HCT116 (cell line): Measurements from ENCODE around the gene VSTM2B. TPM values are rescaled to one million over a fixed set of nuclear protein-coding genes. Genes with fewer than 3 reads are reported as not detected.

Experiments
- ATAC-seq: fragments of 200-7000 bp; cut with Tn5 transposase; 2 replicates; pipeline ENCODE4 v1.9.1; 2020; ENCODE audit warnings: mild to moderate bottlenecking, moderate library complexity
- BruUV-seq: library from RNA; stranded (reverse); fragments of 400-500 nt; replicated peaks from 2 replicates; lab custom pipeline; 2021; lab: Mats Ljungman, UMichigan
- CTCF ChIA-PET: fragments of 300-600 bp; sonication (Branson Sonifier 250); formaldehyde crosslinking; loops from one replicate; lab custom pipeline; 2021; ENCODE audit warnings: antibody characterized with exemption; lab: Charles Lee
- POLR2A ChIA-PET: fragments of 300-600, 350-600 bp; sonication (Branson Sonifier 250); formaldehyde crosslinking; loops from one replicate; lab custom pipeline; 2021; ENCODE audit warnings: antibody characterized with exemption; lab: Charles Lee
- RAD21 ChIA-PET, 2 experiments: fragments of 300-600 bp; sonication (Branson Sonifier 250); formaldehyde crosslinking; loops; one replicate each; lab custom pipeline; 2023; ENCODE audit warnings: low total read pairs in 2 of 2; ENCODE audit not compliant: uncharacterized antibody in 2 of 2, unreplicated experiment in 2 of 2, low non-redundant PET in 1 of 2; lab: Charles Lee
- DNase-seq: peaks from one replicate; pipeline ENCODE4 v3.0.0-alpha.2; 2010; ENCODE audit warnings: low read depth, low spot score
- H2AFZ ChIP-seq: fragments of 200-600 bp; shearing (Covaris generic), sonication (generic); 2 replicates; pipeline ENCODE4 v1.6.1; 2017; ENCODE audit warnings: low read depth, mixed run types, mixed read lengths, antibody characterized with exemption, low read length; ENCODE audit not compliant: poor library complexity, severe bottlenecking
- H3K27ac ChIP-seq: 2 replicates; pipeline ENCODE4 v1.5.1; 2012; ENCODE audit warnings: low read depth, low read length
- H3K27me3 ChIP-seq: fragments of 200-600 bp; sonication (generic); 2 replicates; pipeline ENCODE4 v1.6.1; 2016; ENCODE audit warnings: mixed run types, low read length, mixed read lengths; ENCODE audit not compliant: insufficient read depth
- H3K36me3 ChIP-seq, 2 experiments: fragments of 200-500 bp in 1 of 2; fragments of 200-600 bp in 1 of 2; sonication (Bioruptor generic) in 1 of 2; sonication (generic) in 1 of 2; 2 replicates each; pipeline versions ENCODE4 v1.5.1 to v1.6.1; 2014 to 2016; ENCODE audit warnings: low read length in 2 of 2, inconsistent platforms in 1 of 2, mixed read lengths in 1 of 2, mixed run types in 1 of 2; ENCODE audit not compliant: insufficient read depth in 2 of 2, control insufficient read depth in 1 of 2
- H3K4me1 ChIP-seq, 2 experiments: fragments of 200-600 bp in 1 of 2; sonication (generic) in 1 of 2; 2 replicates each; pipeline versions ENCODE4 v1.5.1 to v1.6.1; 2012 to 2017; ENCODE audit warnings: low read length in 2 of 2, inconsistent platforms in 1 of 2, mild to moderate bottlenecking in 1 of 2, mixed read lengths in 1 of 2, mixed run types in 1 of 2, moderate library complexity in 1 of 2; ENCODE audit not compliant: insufficient read depth in 2 of 2, control insufficient read depth in 1 of 2
- H3K4me2 ChIP-seq: fragments of 200-600 bp; sonication (generic); 2 replicates; pipeline ENCODE4 v1.6.1; 2017; ENCODE audit warnings: mixed run types, low read length, mixed read lengths
- H3K4me3 ChIP-seq, 2 experiments: fragments of 200-600 bp in 1 of 2; sonication (generic) in 1 of 2; replicated peaks in 1 of 2; 2 replicates each; pipeline ENCODE4 v1.5.1; 2011 to 2016; ENCODE audit warnings: low read length in 2 of 2, control low read depth in 1 of 2, low read depth in 1 of 2, mild to moderate bottlenecking in 1 of 2, mixed read lengths in 1 of 2, mixed run types in 1 of 2
- H3K79me2 ChIP-seq: fragments of 200-600 bp; sonication (generic); 2 replicates; pipeline ENCODE4 v1.6.1; 2017; ENCODE audit warnings: mild to moderate bottlenecking, mixed run types, low read length, moderate library complexity, mixed read lengths; ENCODE audit not compliant: insufficient read depth
- H3K9ac ChIP-seq: fragments of 200-600 bp; sonication (generic); 2 replicates; pipeline ENCODE4 v1.6.1; 2016; ENCODE audit warnings: low read length, mixed read lengths
- H3K9me2 ChIP-seq: fragments of 200-600 bp; sonication (generic), shearing (Covaris generic); 2 replicates; pipeline ENCODE4 v1.6.1; 2017; ENCODE audit warnings: mixed run types, mild to moderate bottlenecking, moderate library complexity; ENCODE audit not compliant: insufficient read depth
- H3K9me3 ChIP-seq, 2 experiments: fragments of 200-500 bp in 1 of 2; fragments of 200-600 bp in 1 of 2; sonication (Bioruptor generic) in 1 of 2; sonication (generic) in 1 of 2; 2 replicates each; pipeline ENCODE4 v1.6.1; 2014 to 2017; ENCODE audit warnings: low read length in 2 of 2, mixed read lengths in 2 of 2, inconsistent platforms in 1 of 2, low read depth in 1 of 2, mild to moderate bottlenecking in 1 of 2, mixed run types in 1 of 2, moderate library complexity in 1 of 2; ENCODE audit not compliant: control insufficient read depth in 1 of 2, insufficient read depth in 1 of 2
- H4K20me1 ChIP-seq: fragments of 200-600 bp; sonication (generic), shearing (Covaris generic); 2 replicates; pipeline ENCODE4 v1.6.1; 2017; ENCODE audit warnings: mixed run types, mild to moderate bottlenecking, moderate library complexity; ENCODE audit not compliant: insufficient read depth
- CBX3 ChIP-seq: IDR thresholded peaks from 2 replicates; pipeline ENCODE4 v1.6.1; 2012; ENCODE audit warnings: low read depth
- CEBPB ChIP-seq: IDR thresholded peaks from 2 replicates; pipeline ENCODE4 v1.6.1; 2012; ENCODE audit warnings: low read depth
- EGR1 ChIP-seq: IDR thresholded peaks from 2 replicates; pipeline ENCODE4 v1.6.1; 2012; ENCODE audit warnings: low read depth
- ELF1 ChIP-seq: IDR thresholded peaks from 2 replicates; pipeline ENCODE4 v1.6.1; 2012; ENCODE audit warnings: low read depth, borderline replicate concordance
- EZH2 ChIP-seq: fragments of 200-600 bp; sonication (generic); IDR thresholded peaks from 2 replicates; pipeline ENCODE4 v1.6.1; 2017; ENCODE audit warnings: antibody characterized with exemption, mixed run types
- EZH2phosphoT487 ChIP-seq: fragments of 200-600 bp; IDR thresholded peaks from 2 replicates; pipeline ENCODE4 v1.6.1; 2018; ENCODE audit warnings: antibody characterized with exemption, borderline replicate concordance
- FOSL1 ChIP-seq: IDR thresholded peaks from 2 replicates; pipeline ENCODE4 v1.6.1; 2012; ENCODE audit warnings: low read depth
- POLR2A ChIP-seq: IDR thresholded peaks from 2 replicates; pipeline ENCODE4 v1.7.0; 2011; ENCODE audit warnings: borderline replicate concordance; ENCODE audit not compliant: insufficient read depth, insufficient read length; ENCODE audit errors: extremely low read depth
- RAD21 ChIP-seq: IDR thresholded peaks from 2 replicates; pipeline ENCODE4 v1.6.1; 2012; ENCODE audit warnings: low read depth, mild to moderate bottlenecking
- SIN3A ChIP-seq: IDR thresholded peaks from 2 replicates; pipeline ENCODE4 v1.6.1; 2012; ENCODE audit warnings: low read depth
- SP1 ChIP-seq: IDR thresholded peaks from 2 replicates; pipeline ENCODE4 v1.6.1; 2012; ENCODE audit warnings: low read depth
- SRF ChIP-seq: IDR thresholded peaks from 2 replicates; pipeline ENCODE4 v1.6.1; 2012; ENCODE audit warnings: low read depth
- TCF7L2 ChIP-seq: IDR thresholded peaks from 2 replicates; pipeline ENCODE4 v1.7.0; 2011; ENCODE audit warnings: borderline replicate concordance, inconsistent platforms; ENCODE audit not compliant: insufficient read depth, insufficient read length; ENCODE audit errors: extremely low read depth
- YY1 ChIP-seq: IDR thresholded peaks from 2 replicates; pipeline ENCODE4 v1.6.1; 2011; ENCODE audit warnings: low read length, low read depth, moderate library complexity, mild to moderate bottlenecking; ENCODE audit not compliant: insufficient replicate concordance; ENCODE audit errors: extremely low read depth
- ZFX ChIP-seq: fragments of 450-650 bp; IDR thresholded peaks from 2 replicates; pipeline ENCODE4 v1.6.1; 2017
- ZNF274 ChIP-seq: fragments of 200-500 bp; sonication (Bioruptor generic); IDR thresholded peaks from 2 replicates; pipeline ENCODE4 v1.6.1; 2014; ENCODE audit warnings: mild to moderate bottlenecking, low read depth, low read length, inconsistent platforms
- intact Hi-C: fragments of 100-400 bp; cut with micrococcal nuclease; formaldehyde crosslinking; loops from 2 replicates; pipeline ENCODE4 v1.10.0; 2022
- total RNA-seq: library from RNA; stranded (reverse); gene quantifications from one replicate; pipeline ENCODE4 v1.2.1, GENCODE V29; 2021; ENCODE audit not compliant: unreplicated experiment
- TF ChIP-seq, protein P1 (sequence below): IDR thresholded peaks from 2 replicates; pipeline ENCODE4 v1.6.1; 2012
- TF ChIP-seq, protein P2 (sequence below), 3 experiments: fragments of 200-600 bp in 1 of 3; sonication (generic) in 1 of 3; IDR thresholded peaks in 2 of 3; conservative IDR thresholded peaks in 1 of 3; 2 replicates each; pipeline ENCODE4 v1.5.1; 2012 to 2017; ENCODE audit warnings: low read depth in 2 of 3, low read length in 2 of 3, antibody characterized with exemption in 1 of 3, borderline replicate concordance in 1 of 3, control low read depth in 1 of 3, mild to moderate bottlenecking in 1 of 3, mixed read lengths in 1 of 3, mixed run types in 1 of 3, moderate library complexity in 1 of 3; ENCODE audit not compliant: insufficient read depth in 1 of 3
- TF ChIP-seq, protein P3 (sequence below): IDR thresholded peaks from 2 replicates; pipeline ENCODE4 v1.6.1; 2012; ENCODE audit warnings: low read depth
- TF ChIP-seq, protein P4 (sequence below): IDR thresholded peaks from 2 replicates; pipeline ENCODE4 v1.6.1; 2011; ENCODE audit warnings: mild to moderate bottlenecking, low read length, moderate library complexity; ENCODE audit not compliant: insufficient replicate concordance; ENCODE audit errors: extremely low read depth

The VSTM2B gene
- total RNA-seq, 1 experiment from 2014 or later: not detected

DNA sequence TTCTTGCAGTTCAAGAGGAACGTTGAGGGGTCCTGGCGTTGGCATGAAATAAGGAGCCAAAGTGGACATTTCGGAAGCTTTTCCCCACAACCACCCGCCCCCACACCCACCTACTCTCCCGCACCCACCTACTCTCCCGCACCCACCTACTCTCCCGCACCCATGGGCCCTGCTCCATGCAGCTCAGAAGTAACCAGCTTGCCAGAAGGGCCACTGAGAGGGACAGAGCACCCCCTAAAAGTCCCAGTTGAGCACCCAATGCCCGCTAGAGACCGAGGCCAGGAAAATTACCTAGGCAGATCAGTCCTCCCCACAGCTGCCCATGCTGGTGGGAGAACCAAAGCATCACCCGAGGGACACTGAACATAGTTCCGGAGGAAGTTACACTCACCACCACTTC, 11.8 kb downstream of the VSTM2B start:
- no peak for DNase-seq
- intact Hi-C loops: no loop called here

More for the DNA sequence above, 11.8 kb downstream of the VSTM2B start:
- CTCF ChIA-PET: interaction anchor here (1.8 kb wide), 1 partner anchor 9 kb away, joined by 5 read pairs; no protein-coding TSS in a partner anchor
- Histone ChIP-seq H3K9me3 (no peaks in the 10 kb centered on the region), H3K9ac (no peak overlapping the region), H2AFZ (no peak overlapping the region), H3K36me3 (no peaks in the 10 kb centered on the region), H3K4me3 (no peak overlapping the region), H3K27ac (no peak overlapping the region), H3K4me1 (no peaks in the 10 kb centered on the region), H3K27me3 (peaks cover 7% of the 10 kb centered on the region; the same call in 1 of the 2 replicates), H4K20me1 (no peaks in the 10 kb centered on the region), H3K79me2 (no peaks in the 10 kb centered on the region), H3K9me2 (no peaks in the 10 kb centered on the region), H3K4me2 (no peak overlapping the region)
- RAD21 ChIA-PET: no interaction called here
- BruUV-seq: no TSS peak
- TF ChIP-seq, protein P1, sequence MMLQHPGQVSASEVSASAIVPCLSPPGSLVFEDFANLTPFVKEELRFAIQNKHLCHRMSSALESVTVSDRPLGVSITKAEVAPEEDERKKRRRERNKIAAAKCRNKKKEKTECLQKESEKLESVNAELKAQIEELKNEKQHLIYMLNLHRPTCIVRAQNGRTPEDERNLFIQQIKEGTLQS: no peak
- TF ChIP-seq SRF: no peak
- no peak for TF ChIP-seq ZNF274
- TF ChIP-seq POLR2A: no peak
- TF ChIP-seq SIN3A: no peak
- no peak for TF ChIP-seq ELF1
- no peak for TF ChIP-seq CBX3
- no peak for TF ChIP-seq CEBPB
- TF ChIP-seq EZH2: no peak
- TF ChIP-seq, protein P2, sequence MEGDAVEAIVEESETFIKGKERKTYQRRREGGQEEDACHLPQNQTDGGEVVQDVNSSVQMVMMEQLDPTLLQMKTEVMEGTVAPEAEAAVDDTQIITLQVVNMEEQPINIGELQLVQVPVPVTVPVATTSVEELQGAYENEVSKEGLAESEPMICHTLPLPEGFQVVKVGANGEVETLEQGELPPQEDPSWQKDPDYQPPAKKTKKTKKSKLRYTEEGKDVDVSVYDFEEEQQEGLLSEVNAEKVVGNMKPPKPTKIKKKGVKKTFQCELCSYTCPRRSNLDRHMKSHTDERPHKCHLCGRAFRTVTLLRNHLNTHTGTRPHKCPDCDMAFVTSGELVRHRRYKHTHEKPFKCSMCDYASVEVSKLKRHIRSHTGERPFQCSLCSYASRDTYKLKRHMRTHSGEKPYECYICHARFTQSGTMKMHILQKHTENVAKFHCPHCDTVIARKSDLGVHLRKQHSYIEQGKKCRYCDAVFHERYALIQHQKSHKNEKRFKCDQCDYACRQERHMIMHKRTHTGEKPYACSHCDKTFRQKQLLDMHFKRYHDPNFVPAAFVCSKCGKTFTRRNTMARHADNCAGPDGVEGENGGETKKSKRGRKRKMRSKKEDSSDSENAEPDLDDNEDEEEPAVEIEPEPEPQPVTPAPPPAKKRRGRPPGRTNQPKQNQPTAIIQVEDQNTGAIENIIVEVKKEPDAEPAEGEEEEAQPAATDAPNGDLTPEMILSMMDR (IDR thresholded peaks at IDR 0.05 in 2 of 3, conservative IDR thresholded peaks at IDR 0.05 in 1 of 3; ENCODE audit: borderline replicate concordance in 1 of 3, insufficient read depth in 1 of 3, low read depth in 2 of 3, low read length in 2 of 3): no peak
- TF ChIP-seq RAD21: no peak
- no peak for TF ChIP-seq TCF7L2
- no peak for TF ChIP-seq YY1
- no peak for TF ChIP-seq EZH2phosphoT487
- no peak for TF ChIP-seq EGR1
- TF ChIP-seq, protein P3, sequence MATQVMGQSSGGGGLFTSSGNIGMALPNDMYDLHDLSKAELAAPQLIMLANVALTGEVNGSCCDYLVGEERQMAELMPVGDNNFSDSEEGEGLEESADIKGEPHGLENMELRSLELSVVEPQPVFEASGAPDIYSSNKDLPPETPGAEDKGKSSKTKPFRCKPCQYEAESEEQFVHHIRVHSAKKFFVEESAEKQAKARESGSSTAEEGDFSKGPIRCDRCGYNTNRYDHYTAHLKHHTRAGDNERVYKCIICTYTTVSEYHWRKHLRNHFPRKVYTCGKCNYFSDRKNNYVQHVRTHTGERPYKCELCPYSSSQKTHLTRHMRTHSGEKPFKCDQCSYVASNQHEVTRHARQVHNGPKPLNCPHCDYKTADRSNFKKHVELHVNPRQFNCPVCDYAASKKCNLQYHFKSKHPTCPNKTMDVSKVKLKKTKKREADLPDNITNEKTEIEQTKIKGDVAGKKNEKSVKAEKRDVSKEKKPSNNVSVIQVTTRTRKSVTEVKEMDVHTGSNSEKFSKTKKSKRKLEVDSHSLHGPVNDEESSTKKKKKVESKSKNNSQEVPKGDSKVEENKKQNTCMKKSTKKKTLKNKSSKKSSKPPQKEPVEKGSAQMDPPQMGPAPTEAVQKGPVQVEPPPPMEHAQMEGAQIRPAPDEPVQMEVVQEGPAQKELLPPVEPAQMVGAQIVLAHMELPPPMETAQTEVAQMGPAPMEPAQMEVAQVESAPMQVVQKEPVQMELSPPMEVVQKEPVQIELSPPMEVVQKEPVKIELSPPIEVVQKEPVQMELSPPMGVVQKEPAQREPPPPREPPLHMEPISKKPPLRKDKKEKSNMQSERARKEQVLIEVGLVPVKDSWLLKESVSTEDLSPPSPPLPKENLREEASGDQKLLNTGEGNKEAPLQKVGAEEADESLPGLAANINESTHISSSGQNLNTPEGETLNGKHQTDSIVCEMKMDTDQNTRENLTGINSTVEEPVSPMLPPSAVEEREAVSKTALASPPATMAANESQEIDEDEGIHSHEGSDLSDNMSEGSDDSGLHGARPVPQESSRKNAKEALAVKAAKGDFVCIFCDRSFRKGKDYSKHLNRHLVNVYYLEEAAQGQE: no peak
- no peak for TF ChIP-seq SP1
- TF ChIP-seq, protein P4, sequence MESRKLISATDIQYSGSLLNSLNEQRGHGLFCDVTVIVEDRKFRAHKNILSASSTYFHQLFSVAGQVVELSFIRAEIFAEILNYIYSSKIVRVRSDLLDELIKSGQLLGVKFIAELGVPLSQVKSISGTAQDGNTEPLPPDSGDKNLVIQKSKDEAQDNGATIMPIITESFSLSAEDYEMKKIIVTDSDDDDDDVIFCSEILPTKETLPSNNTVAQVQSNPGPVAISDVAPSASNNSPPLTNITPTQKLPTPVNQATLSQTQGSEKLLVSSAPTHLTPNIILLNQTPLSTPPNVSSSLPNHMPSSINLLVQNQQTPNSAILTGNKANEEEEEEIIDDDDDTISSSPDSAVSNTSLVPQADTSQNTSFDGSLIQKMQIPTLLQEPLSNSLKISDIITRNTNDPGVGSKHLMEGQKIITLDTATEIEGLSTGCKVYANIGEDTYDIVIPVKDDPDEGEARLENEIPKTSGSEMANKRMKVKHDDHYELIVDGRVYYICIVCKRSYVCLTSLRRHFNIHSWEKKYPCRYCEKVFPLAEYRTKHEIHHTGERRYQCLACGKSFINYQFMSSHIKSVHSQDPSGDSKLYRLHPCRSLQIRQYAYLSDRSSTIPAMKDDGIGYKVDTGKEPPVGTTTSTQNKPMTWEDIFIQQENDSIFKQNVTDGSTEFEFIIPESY: no peak
- TF ChIP-seq ZFX: no peak
- no peak for TF ChIP-seq FOSL1
- POLR2A ChIA-PET: no interaction called here
- no peak for ATAC-seq
